ENCODE results near the gene DKKL1. TPM values are rescaled to one million over a fixed set of nuclear protein-coding genes. Genes with fewer than 3 reads are reported as not detected.

DKKL1 gene
- total RNA-seq, 1 donor from 2014 or later: 0.92 TPM

DNA sequence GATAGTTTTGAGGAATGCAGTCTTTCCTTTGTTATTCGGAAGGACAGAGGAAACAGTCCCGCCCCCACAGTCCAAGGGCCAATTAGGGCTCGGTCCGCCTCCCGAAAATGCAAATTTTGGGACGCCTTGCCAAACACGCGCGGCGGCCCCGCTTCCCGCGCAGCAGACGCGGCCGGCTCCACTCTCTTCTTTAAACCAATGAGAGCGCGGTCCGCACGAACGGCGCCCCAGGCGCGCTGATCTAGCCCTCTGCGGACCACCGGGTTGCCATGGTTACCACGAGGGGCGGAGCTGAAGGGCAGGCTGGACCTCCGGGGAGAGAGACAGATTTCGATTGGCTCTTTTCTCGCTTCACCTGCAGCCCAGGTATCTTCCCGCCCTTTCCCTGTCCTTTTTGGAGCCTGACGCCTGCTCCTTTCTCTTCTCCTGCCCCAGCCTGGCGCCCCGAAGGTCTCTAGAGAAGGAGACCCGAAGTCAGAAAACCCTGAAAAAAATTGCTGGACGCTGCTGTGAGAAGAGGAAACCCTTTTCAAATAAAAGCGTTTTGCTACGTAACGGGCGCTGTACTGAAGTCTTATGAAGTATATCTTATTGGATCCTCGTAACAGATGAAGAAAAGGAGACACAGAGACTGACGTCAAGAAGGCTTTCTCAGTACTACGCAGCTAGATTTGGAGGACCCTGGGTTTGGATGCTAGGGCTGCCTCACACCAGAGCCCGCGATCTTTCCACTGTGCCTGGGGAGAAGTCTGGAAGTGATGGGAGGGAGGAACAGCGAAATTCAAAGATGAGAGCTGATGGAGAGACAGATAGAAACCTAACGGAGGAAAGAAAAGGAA, 57.6 kb downstream of the DKKL1 start:
- Histone ChIP-seq H3K4me3 (peak overlapping the region; percentile 41), H3K4me1 (peaks cover 27% of the 10 kb centered on the region), H3K36me3 (no peaks in the 10 kb centered on the region), H3K27me3 (ENCODE audit: low read depth) (peaks cover 78% of the 10 kb centered on the region), H3K9me3 (no peaks in the 10 kb centered on the region), H3K27ac (no peak overlapping the region)
- TF ChIP-seq, protein P1, sequence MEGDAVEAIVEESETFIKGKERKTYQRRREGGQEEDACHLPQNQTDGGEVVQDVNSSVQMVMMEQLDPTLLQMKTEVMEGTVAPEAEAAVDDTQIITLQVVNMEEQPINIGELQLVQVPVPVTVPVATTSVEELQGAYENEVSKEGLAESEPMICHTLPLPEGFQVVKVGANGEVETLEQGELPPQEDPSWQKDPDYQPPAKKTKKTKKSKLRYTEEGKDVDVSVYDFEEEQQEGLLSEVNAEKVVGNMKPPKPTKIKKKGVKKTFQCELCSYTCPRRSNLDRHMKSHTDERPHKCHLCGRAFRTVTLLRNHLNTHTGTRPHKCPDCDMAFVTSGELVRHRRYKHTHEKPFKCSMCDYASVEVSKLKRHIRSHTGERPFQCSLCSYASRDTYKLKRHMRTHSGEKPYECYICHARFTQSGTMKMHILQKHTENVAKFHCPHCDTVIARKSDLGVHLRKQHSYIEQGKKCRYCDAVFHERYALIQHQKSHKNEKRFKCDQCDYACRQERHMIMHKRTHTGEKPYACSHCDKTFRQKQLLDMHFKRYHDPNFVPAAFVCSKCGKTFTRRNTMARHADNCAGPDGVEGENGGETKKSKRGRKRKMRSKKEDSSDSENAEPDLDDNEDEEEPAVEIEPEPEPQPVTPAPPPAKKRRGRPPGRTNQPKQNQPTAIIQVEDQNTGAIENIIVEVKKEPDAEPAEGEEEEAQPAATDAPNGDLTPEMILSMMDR (IDR thresholded peaks at IDR 0.05): no peak
- intact Hi-C loops (cut with DNase I): no loop called here
- ATAC-seq (peak; percentile 67 to 86), DNase-seq (peak; percentile 77)

DNA sequence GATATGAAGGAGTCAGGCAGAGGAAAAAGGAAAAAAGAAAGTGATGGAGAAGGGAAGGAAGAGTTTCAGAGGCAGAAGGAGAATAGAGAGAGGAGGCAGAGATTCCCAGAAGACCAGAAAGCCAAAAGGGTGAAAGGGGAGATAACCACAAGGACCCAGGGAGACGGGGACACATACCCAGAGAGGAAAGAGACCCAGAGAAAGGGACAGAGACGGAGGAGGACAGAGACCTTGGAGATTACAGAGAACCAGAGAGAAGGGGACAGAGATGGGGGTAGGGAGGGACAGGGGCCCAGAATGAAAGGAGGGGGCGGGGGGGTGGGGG, 58.2 kb downstream of the DKKL1 start:
- ATAC-seq: no peak

DNA sequence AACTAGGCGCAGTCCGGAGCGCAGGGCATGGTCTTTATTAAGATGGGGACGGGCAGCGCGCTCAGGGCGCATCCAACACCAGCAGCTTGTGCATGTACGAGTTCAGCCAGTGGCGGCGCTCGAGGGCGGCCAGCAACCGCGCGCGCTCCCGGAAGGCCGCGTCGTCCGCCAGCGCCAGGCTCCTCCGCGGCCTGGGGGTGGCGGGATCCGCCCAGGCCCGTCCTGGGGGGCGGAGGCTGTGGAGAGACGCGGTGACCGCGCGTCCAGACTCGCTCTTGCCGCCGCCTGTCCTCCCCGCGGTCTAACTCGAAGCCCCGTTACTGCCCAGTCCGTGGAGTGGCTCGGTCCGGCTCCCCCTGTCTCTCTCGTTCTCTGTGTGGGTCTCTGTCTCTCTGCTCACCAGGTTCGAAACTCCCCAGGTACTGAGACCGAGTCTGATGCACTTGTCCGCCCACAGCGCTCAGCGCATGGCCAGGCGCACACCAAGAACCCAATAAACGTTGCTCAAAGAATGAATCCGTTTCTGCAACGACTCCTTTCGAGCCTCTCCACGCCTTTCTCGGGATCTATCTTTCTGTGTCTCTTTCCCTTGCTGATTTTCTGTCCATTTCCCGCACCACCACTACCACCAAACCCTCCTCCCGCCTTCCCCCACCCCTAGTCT, 58.9 kb downstream of the DKKL1 start:
- peak; percentile 57 to 65 for ATAC-seq

More for the DNA sequence above, 58.2 kb downstream of the DKKL1 start:
- TF ChIP-seq, protein P1 (IDR thresholded peaks at IDR 0.05): no peak
- Histone ChIP-seq H3K36me3 (no peaks in the 10 kb centered on the region), H3K4me1 (peaks cover 27% of the 10 kb centered on the region), H3K9me3 (no peaks in the 10 kb centered on the region), H3K27ac (no peak overlapping the region), H3K27me3 (ENCODE audit: low read depth) (peaks cover 78% of the 10 kb centered on the region), H3K4me3 (no peak overlapping the region)
- intact Hi-C loops (cut with DNase I): no loop called here
- no peak for DNase-seq

DNA sequence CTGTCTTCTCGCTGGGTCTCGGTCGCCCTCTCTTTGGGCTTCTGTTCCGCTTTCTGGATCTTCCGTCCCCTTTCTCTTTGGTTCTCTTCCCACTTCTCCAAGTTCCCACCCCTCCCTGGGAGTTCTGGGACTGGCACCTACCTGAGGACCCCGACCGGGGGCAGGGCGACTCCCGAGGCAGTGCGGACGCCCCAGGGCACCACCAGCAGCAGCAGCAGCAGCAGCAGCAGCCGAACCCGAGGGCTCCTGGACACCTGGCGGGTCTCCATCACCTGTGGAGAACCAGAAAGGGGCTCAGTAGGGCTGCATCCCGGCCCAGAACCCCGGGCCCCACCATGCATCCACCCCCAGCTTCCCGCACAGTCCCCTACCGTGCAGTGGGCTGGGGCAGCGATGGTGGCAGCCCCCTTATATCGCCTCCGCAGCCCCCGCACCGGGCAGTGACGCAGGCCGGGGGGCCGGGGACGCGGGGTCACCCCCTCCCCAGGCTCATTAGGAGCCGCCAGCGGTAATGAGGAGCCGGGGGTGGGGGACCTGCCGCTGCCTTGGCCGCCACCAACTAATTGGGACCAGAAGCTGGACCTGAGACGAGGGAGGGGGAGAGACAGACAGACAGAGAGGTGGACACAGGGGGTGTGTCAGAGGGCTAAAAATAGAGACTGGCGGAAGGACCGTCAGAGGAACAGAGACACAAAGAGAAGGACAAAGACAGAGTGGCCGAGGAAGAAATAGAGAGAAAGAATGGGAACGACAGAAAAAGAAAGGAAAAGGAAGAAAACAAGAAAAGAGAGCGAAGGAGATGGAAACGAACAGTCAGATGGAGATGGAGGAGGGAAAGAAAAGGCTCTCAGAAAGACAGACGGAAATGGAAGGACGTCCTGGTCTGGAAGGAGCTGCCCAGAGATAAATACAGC, 59.7 kb downstream of the DKKL1 start, which contains the start of gene PTH2:
Gene PTH2, minus strand, starts transcription at position 371 of the 914 bp plus-strand sequence. Its CDS starts 102 bp downstream, at position 269.
- H3K4me1 ChIP-seq: peaks cover 34% of the 10 kb centered on the region
- DNase-seq (no peak), ATAC-seq (no peak)
- no peak within 1 kb of the TSS for H3K27ac ChIP-seq
- intact Hi-C loops (cut with DNase I): no loop called here
- H3K9me3 ChIP-seq: no peaks in the 10 kb centered on the region
- H3K36me3 ChIP-seq: no peaks in the 10 kb centered on the region
- TF ChIP-seq, protein P1 (IDR thresholded peaks at IDR 0.05): no peak
- H3K4me3 ChIP-seq: peak within 1 kb of the TSS; percentile 34
- H3K27me3 ChIP-seq (ENCODE audit: low read depth): peaks cover 93% of the 10 kb centered on the region

More for the DNA sequence above, 58.9 kb downstream of the DKKL1 start:
- peaks cover 27% of the 10 kb centered on the region for H3K4me1 ChIP-seq
- H3K9me3 ChIP-seq: no peaks in the 10 kb centered on the region
- TF ChIP-seq, protein P1 (IDR thresholded peaks at IDR 0.05): peak; percentile 40
- H3K27me3 ChIP-seq (ENCODE audit: low read depth): peaks cover 85% of the 10 kb centered on the region
- H3K36me3 ChIP-seq: no peaks in the 10 kb centered on the region
- no peak overlapping the region for H3K27ac ChIP-seq
- intact Hi-C loops (cut with DNase I): no loop called here
- no peak for DNase-seq
- H3K4me3 ChIP-seq: peak overlapping the region; percentile 34

DNA sequence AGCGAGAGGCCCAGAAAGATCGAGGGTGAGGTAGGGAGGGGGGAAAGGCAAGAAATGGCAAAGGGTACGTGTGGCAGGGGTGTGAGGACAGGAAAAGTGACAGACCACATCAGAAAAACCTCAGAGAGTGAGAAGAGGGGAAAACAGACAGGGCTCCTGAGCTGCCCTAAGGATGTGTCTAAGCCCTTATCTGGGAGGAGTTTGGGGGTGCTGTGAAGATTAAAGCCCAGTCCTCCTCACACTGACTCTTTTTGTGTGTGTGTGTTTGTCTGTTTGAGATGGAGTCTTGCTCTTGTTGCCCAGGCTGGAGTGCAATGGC, 60.3 kb downstream of the DKKL1 start:
- TF ChIP-seq, protein P1 (IDR thresholded peaks at IDR 0.05): no peak

More for the DNA sequence above, 60.3 kb downstream of the DKKL1 start:
- Histone ChIP-seq H3K4me1 (peaks cover 38% of the 10 kb centered on the region), H3K27ac (no peak overlapping the region), H3K4me3 (no peak overlapping the region), H3K27me3 (ENCODE audit: low read depth) (peaks cover 94% of the 10 kb centered on the region), H3K9me3 (no peaks in the 10 kb centered on the region), H3K36me3 (no peaks in the 10 kb centered on the region)
- ATAC-seq (no peak), DNase-seq (no peak)
- intact Hi-C loops (cut with DNase I): no loop called here
